HUDEP-2 (cell line): ENCODE results near the gene UNC13B.

Experiments
- DNase-seq, 76 experiments: peaks; one replicate each; lab custom pipeline; 2025; ENCODE audit not compliant: unreplicated experiment in 76 of 76; lab: John Stamatoyannopoulos, UW

Gene UNC13B

GRCh38 chr9:35269919-35270318, 108.1 kb downstream of the UNC13B start:
- DNase-seq, result no peak

GRCh38 chr9:35271637-35272036, 109.8 kb downstream of the UNC13B start:
- DNase-seq, result no peak

- DNase-seq, result no peak
Observed at GRCh38 chr9:35272989-35273388, 111.2 kb downstream of the UNC13B start.

GRCh38 chr9:35273591-35273990, 111.8 kb downstream of the UNC13B start:
- no peak for DNase-seq

GRCh38 chr9:35274993-35275392, 113.2 kb downstream of the UNC13B start:
- no peak for DNase-seq

- DNase-seq, result no peak
Observed at GRCh38 chr9:35277171-35277520, 115.3 kb downstream of the UNC13B start.

- DNase-seq, result no peak
Observed at GRCh38 chr9:35277628-35278359, 116.0 kb downstream of the UNC13B start.

- DNase-seq, result no peak
Observed at GRCh38 chr9:35279946-35280345, 118.1 kb downstream of the UNC13B start.

GRCh38 chr9:35280399-35280798, 118.6 kb downstream of the UNC13B start:
- DNase-seq, result no peak

GRCh38 chr9:35285731-35286130, 123.9 kb downstream of the UNC13B start:
- DNase-seq, result no peak

- DNase-seq, result no peak
Observed at GRCh38 chr9:35286381-35286780, 124.6 kb downstream of the UNC13B start.

GRCh38 chr9:35287987-35288632, 126.3 kb downstream of the UNC13B start:
- DNase-seq, result no peak

- no peak for DNase-seq
Observed at GRCh38 chr9:35288778-35289177, 127.0 kb downstream of the UNC13B start.

- DNase-seq, result no peak
Observed at GRCh38 chr9:35293376-35293964, 131.7 kb downstream of the UNC13B start.

GRCh38 chr9:35294066-35294465, 132.3 kb downstream of the UNC13B start:
- no peak for DNase-seq

GRCh38 chr9:35294556-35294955, 132.7 kb downstream of the UNC13B start:
- no peak for DNase-seq

- no peak for DNase-seq
Observed at GRCh38 chr9:35295369-35296036, 133.7 kb downstream of the UNC13B start.

- DNase-seq, result no peak
Observed at GRCh38 chr9:35303567-35303966, 141.8 kb downstream of the UNC13B start.

- no peak for DNase-seq
Observed at GRCh38 chr9:35306283-35306682, 144.5 kb downstream of the UNC13B start.

- no peak for DNase-seq
Observed at GRCh38 chr9:35308316-35308715, 146.5 kb downstream of the UNC13B start.

GRCh38 chr9:35311891-35312639, 150.3 kb downstream of the UNC13B start:
- peak in 42 of 76 experiments; percentile 1 to 83 (median 12) for DNase-seq
